IMR-90 (cell line): ENCODE data around the gene MIEN1. TPM values are rescaled to one million over a fixed set of nuclear protein-coding genes. Genes with fewer than 3 reads are reported as not detected.

Experiments
- ATAC-seq: fragments of 200-7000 bp; cut with Tn5 transposase; 2 replicates; pipeline ENCODE4 v1.9.1; 2020; ENCODE audit warnings: low read depth, mild to moderate bottlenecking, moderate library complexity
- BruUV-seq: library from RNA; stranded (reverse); fragments of 400-500 nt; replicated peaks from 2 replicates; lab custom pipeline; 2021; lab: Mats Ljungman, UMichigan
- CTCF ChIA-PET: fragments of 300-600 bp; formaldehyde crosslinking; extraction: SDS; loops from one replicate; lab custom pipeline; 2021; ENCODE audit warnings: antibody characterized with exemption; lab: Yijun Ruan, JAX
- POLR2A ChIA-PET: fragments of 300-600 bp; sonication (Branson Sonifier 250); formaldehyde crosslinking; loops from one replicate; lab custom pipeline; 2022; ENCODE audit warnings: antibody characterized with exemption; ENCODE audit not compliant: unreplicated experiment; lab: Charles Lee
- DNase-seq: peaks from one replicate; pipeline ENCODE4 v3.0.0; 2013
- H2AFZ ChIP-seq: replicated peaks from 2 replicates; pipeline ENCODE3; 2013; ENCODE audit warnings: low read length, mild to moderate bottlenecking; ENCODE audit not compliant: poor library complexity
- H2AK5ac ChIP-seq: 2 replicates; pipeline ENCODE4 v1.6.1; 2013; ENCODE audit warnings: low read depth, low read length, inconsistent platforms
- H2AK9ac ChIP-seq: replicated peaks from 2 replicates; pipeline ENCODE3; 2013; ENCODE audit warnings: mild to moderate bottlenecking, low read depth, low read length, moderate library complexity; ENCODE audit not compliant: poor library complexity
- H2BK120ac ChIP-seq: 2 replicates; pipeline ENCODE4 v1.6.1; 2013; ENCODE audit warnings: low read depth, low read length, inconsistent platforms
- H2BK15ac ChIP-seq: 3 replicates; pipeline ENCODE4 v1.6.1; 2013; ENCODE audit warnings: low read depth, low read length, inconsistent platforms
- H2BK20ac ChIP-seq: 2 replicates; pipeline ENCODE4 v1.6.1; 2013; ENCODE audit warnings: low read depth, mild to moderate bottlenecking, inconsistent platforms, low read length, moderate library complexity
- H2BK5ac ChIP-seq: 2 replicates; pipeline ENCODE4 v1.6.1; 2013; ENCODE audit warnings: mild to moderate bottlenecking, low read depth, low read length, inconsistent platforms; ENCODE audit not compliant: poor library complexity, severe bottlenecking
- H3K14ac ChIP-seq: replicated peaks from 2 replicates; pipeline ENCODE4 v1.6.1; 2013; ENCODE audit warnings: low read depth, low read length, inconsistent platforms
- H3K18ac ChIP-seq: 2 replicates; pipeline ENCODE4 v1.6.1; 2013; ENCODE audit warnings: low read depth, low read length, control low read depth
- H3K23ac ChIP-seq: 2 replicates; pipeline ENCODE4 v1.6.1; 2013; ENCODE audit warnings: low read depth, low read length, inconsistent platforms
- H3K27ac ChIP-seq: 2 replicates; pipeline ENCODE4 v1.5.1; 2013; ENCODE audit warnings: mild to moderate bottlenecking, control low read depth, low read length; ENCODE audit not compliant: insufficient read depth
- H3K27me3 ChIP-seq: 2 replicates; pipeline ENCODE4 v1.6.1; 2013; ENCODE audit warnings: low read length; ENCODE audit not compliant: control insufficient read depth, insufficient read depth
- H3K36me3 ChIP-seq: 2 replicates; pipeline ENCODE4 v1.6.1; 2013; ENCODE audit warnings: low read length, mixed read lengths; ENCODE audit not compliant: control insufficient read depth, insufficient read depth
- H3K4ac ChIP-seq: 2 replicates; pipeline ENCODE4 v1.6.1; 2013; ENCODE audit warnings: low read depth, low read length, inconsistent platforms
- H3K4me1 ChIP-seq: 2 replicates; pipeline ENCODE4 v1.6.1; 2013; ENCODE audit warnings: low read length, mixed read lengths; ENCODE audit not compliant: control insufficient read depth, insufficient read depth
- H3K4me2 ChIP-seq: 2 replicates; pipeline ENCODE4 v1.6.1; 2013; ENCODE audit warnings: low read depth, mild to moderate bottlenecking, control low read depth, low read length, moderate library complexity
- H3K4me3 ChIP-seq: 2 replicates; pipeline ENCODE4 v1.5.1; 2013; ENCODE audit warnings: low read depth, mild to moderate bottlenecking, control low read depth, low read length, moderate library complexity; ENCODE audit not compliant: insufficient read depth
- H3K56ac ChIP-seq: 2 replicates; pipeline ENCODE4 v1.6.1; 2013; ENCODE audit warnings: low read length, inconsistent platforms; ENCODE audit not compliant: insufficient read depth; ENCODE audit errors: extremely low read depth
- H3K79me1 ChIP-seq, 2 experiments: 2 replicates each; pipeline ENCODE4 v1.6.1; 2013; ENCODE audit warnings: low read length in 2 of 2, inconsistent platforms in 1 of 2, low read depth in 1 of 2
- H3K9ac ChIP-seq: 2 replicates; pipeline ENCODE4 v1.6.1; 2013; ENCODE audit warnings: low read depth, low read length, control low read depth
- H3K9me1 ChIP-seq: 2 replicates; pipeline ENCODE4 v1.6.1; 2013; ENCODE audit warnings: low read length, inconsistent platforms; ENCODE audit not compliant: insufficient read depth
- H3K9me3 ChIP-seq: 2 replicates; pipeline ENCODE4 v1.6.1; 2013; ENCODE audit warnings: low read length; ENCODE audit not compliant: control insufficient read depth, insufficient read depth
- H4K20me1 ChIP-seq: 2 replicates; pipeline ENCODE4 v1.6.1; 2013; ENCODE audit warnings: low read length, inconsistent platforms; ENCODE audit not compliant: insufficient read depth
- H4K5ac ChIP-seq: 2 replicates; pipeline ENCODE4 v1.6.1; 2013; ENCODE audit warnings: mild to moderate bottlenecking, low read depth, low read length, control low read depth
- H4K8ac ChIP-seq, 2 experiments: 2 replicates each; pipeline ENCODE4 v1.6.1; 2013; ENCODE audit warnings: low read depth in 2 of 2, low read length in 2 of 2, control low read depth in 1 of 2, inconsistent platforms in 1 of 2
- H4K91ac ChIP-seq: 2 replicates; pipeline ENCODE4 v1.6.1; 2013; ENCODE audit warnings: low read depth, low read length, inconsistent platforms; ENCODE audit not compliant: insufficient read depth
- CHD1 ChIP-seq: IDR thresholded peaks from 2 replicates; pipeline ENCODE4 v1.6.1; 2012; ENCODE audit warnings: low read depth, low read length, improper control_type of control experiment
- FOS ChIP-seq: fragments of 150-350 bp; IDR thresholded peaks from 2 replicates; pipeline ENCODE4 v1.6.1; 2016; ENCODE audit warnings: low read depth, low read length
- POLR2A ChIP-seq: IDR thresholded peaks from 2 replicates; pipeline ENCODE4 v1.6.1; 2012; ENCODE audit warnings: mild to moderate bottlenecking, low read depth, low read length
- USF2 ChIP-seq: fragments of 150-350 bp; IDR thresholded peaks from 2 replicates; pipeline ENCODE4 v1.6.1; 2017; ENCODE audit warnings: mild to moderate bottlenecking, antibody characterized with exemption, low read length, low read depth
- WGBS, 2 experiments: methylation state at CpG; one replicate each; pipeline versions ENCODE4 v1.1.5 to v1.1.7; 2013; ENCODE audit warnings: missing lambda C conversion rate in 2 of 2; ENCODE audit not compliant: insufficient read length in 1 of 2; ENCODE audit errors: extremely low coverage in 2 of 2; 5-methylcytosine and 5-hydroxymethylcytosine counted together
- dilution Hi-C: fragments of 300-500 bp; cut with HindIII; formaldehyde crosslinking; loops from one replicate; pipeline ENCODE4 v1.14.3; 2018; ENCODE audit warnings: low sequenced_read_pairs; ENCODE audit not compliant: unreplicated experiment
- in situ Hi-C: fragments of 300-500 bp; cut with MboI; formaldehyde crosslinking; loops from 3 replicates; pipeline ENCODE4 v1.14.3; 2019; ENCODE audit warnings: low sequenced_read_pairs, inconsistent platforms, mixed read lengths
- intact Hi-C: fragments of 100-400 bp; cut with micrococcal nuclease; formaldehyde crosslinking; loops from 2 replicates; pipeline ENCODE4 v1.10.0; 2022
- polyA plus RNA-seq, 3 experiments: library from polyadenylated mRNA; depleted of rRNA; stranded (reverse); fragments of >200 nt; gene quantifications; 2 replicates each; pipeline ENCODE4 v1.2.3, GENCODE V29; 2012; ENCODE audit warnings: low replicate concordance in 1 of 3
- total RNA-seq: library from RNA; depleted of rRNA; stranded (reverse); fragments of >200 nt; gene quantifications from 2 replicates; pipeline ENCODE4 v1.2.3, GENCODE V29; 2012

Gene MIEN1
- total and polyA plus RNA-seq, 2 of the 4 experiments (the other 2 are of a cell fraction): 20.3 to 75.6 TPM

GRCh38 chr17:39772987-39773934, 42.9 kb upstream of the MIEN1 start:
- CTCF ChIA-PET: no interaction called here
- no peak overlapping the region for H2BK20ac ChIP-seq
- H4K5ac ChIP-seq: no peak overlapping the region
- dilution Hi-C loops: no loop called here
- H3K9me3 ChIP-seq: no peaks in the 10 kb centered on the region
- H4K20me1 ChIP-seq: no peaks in the 10 kb centered on the region
- no peak overlapping the region for H3K56ac ChIP-seq
- no peaks in the 10 kb centered on the region for H3K9me1 ChIP-seq
- H3K4me3 ChIP-seq: no peak overlapping the region
- no peak overlapping the region for H2BK120ac ChIP-seq
- no CpG with 5 or more reads among the region's 7 CpGs for WGBS, 2 experiments
- H3K79me1 ChIP-seq: no peaks in the 10 kb centered on the region
- H2BK15ac ChIP-seq: no peak overlapping the region
- no peak overlapping the region for H3K4ac ChIP-seq
- H3K27me3 ChIP-seq: peaks cover 59% of the 10 kb centered on the region
- no peak overlapping the region for H3K23ac ChIP-seq
- H2AFZ ChIP-seq: no peak overlapping the region
- H2BK5ac ChIP-seq: no peak overlapping the region
- no peaks in the 10 kb centered on the region for H3K4me1 ChIP-seq
- no peak overlapping the region for H4K91ac ChIP-seq
- no peak overlapping the region for H3K4me2 ChIP-seq
- DNase-seq (no peak), ATAC-seq (no peak)
- in situ Hi-C loops: loop anchor here (10.0 kb wide), 1 partner anchor 202 kb away; no protein-coding TSS in a partner anchor
- H3K14ac ChIP-seq: no peak overlapping the region
- intact Hi-C loops: no loop called here
- H3K36me3 ChIP-seq: no peaks in the 10 kb centered on the region
- no peak overlapping the region for H4K8ac ChIP-seq
- no peak overlapping the region for H3K9ac ChIP-seq
- no peak overlapping the region for H2AK9ac ChIP-seq
- no peak overlapping the region for H3K18ac ChIP-seq
- POLR2A ChIA-PET: no interaction called here
- TF ChIP-seq POLR2A (no peak), FOS (no peak), USF2 (no peak), CHD1 (no peak)
- no peak overlapping the region for H2AK5ac ChIP-seq
- no TSS peak for BruUV-seq
- H3K27ac ChIP-seq: no peak overlapping the region
